HCT116 (cell line): ENCODE results near the gene BABAM2. TPM values are rescaled to one million over a fixed set of nuclear protein-coding genes. Genes with fewer than 3 reads are reported as not detected.

Experiments
- ATAC-seq: fragments of 200-7000 bp; cut with Tn5 transposase; 2 replicates; pipeline ENCODE4 v1.9.1; 2020; ENCODE audit warnings: mild to moderate bottlenecking, moderate library complexity
- BruUV-seq: library from RNA; stranded (reverse); fragments of 400-500 nt; replicated peaks from 2 replicates; lab custom pipeline; 2021; lab: Mats Ljungman, UMichigan
- CTCF ChIA-PET: fragments of 300-600 bp; sonication (Branson Sonifier 250); formaldehyde crosslinking; loops from one replicate; lab custom pipeline; 2021; ENCODE audit warnings: antibody characterized with exemption; lab: Charles Lee
- POLR2A ChIA-PET: fragments of 300-600, 350-600 bp; sonication (Branson Sonifier 250); formaldehyde crosslinking; loops from one replicate; lab custom pipeline; 2021; ENCODE audit warnings: antibody characterized with exemption; lab: Charles Lee
- RAD21 ChIA-PET, 2 experiments: fragments of 300-600 bp; sonication (Branson Sonifier 250); formaldehyde crosslinking; loops; one replicate each; lab custom pipeline; 2023; ENCODE audit warnings: low total read pairs in 2 of 2; ENCODE audit not compliant: uncharacterized antibody in 2 of 2, unreplicated experiment in 2 of 2, low non-redundant PET in 1 of 2; lab: Charles Lee
- DNase-seq: peaks from one replicate; pipeline ENCODE4 v3.0.0-alpha.2; 2010; ENCODE audit warnings: low read depth, low spot score
- H2AFZ ChIP-seq: fragments of 200-600 bp; shearing (Covaris generic), sonication (generic); 2 replicates; pipeline ENCODE4 v1.6.1; 2017; ENCODE audit warnings: low read depth, mixed run types, mixed read lengths, antibody characterized with exemption, low read length; ENCODE audit not compliant: poor library complexity, severe bottlenecking
- H3K27ac ChIP-seq: 2 replicates; pipeline ENCODE4 v1.5.1; 2012; ENCODE audit warnings: low read depth, low read length
- H3K27me3 ChIP-seq: fragments of 200-600 bp; sonication (generic); 2 replicates; pipeline ENCODE4 v1.6.1; 2016; ENCODE audit warnings: mixed run types, low read length, mixed read lengths; ENCODE audit not compliant: insufficient read depth
- H3K36me3 ChIP-seq, 2 experiments: fragments of 200-500 bp in 1 of 2; fragments of 200-600 bp in 1 of 2; sonication (Bioruptor generic) in 1 of 2; sonication (generic) in 1 of 2; 2 replicates each; pipeline versions ENCODE4 v1.5.1 to v1.6.1; 2014 to 2016; ENCODE audit warnings: low read length in 2 of 2, inconsistent platforms in 1 of 2, mixed read lengths in 1 of 2, mixed run types in 1 of 2; ENCODE audit not compliant: insufficient read depth in 2 of 2, control insufficient read depth in 1 of 2
- H3K4me1 ChIP-seq, 2 experiments: fragments of 200-600 bp in 1 of 2; sonication (generic) in 1 of 2; 2 replicates each; pipeline versions ENCODE4 v1.5.1 to v1.6.1; 2012 to 2017; ENCODE audit warnings: low read length in 2 of 2, inconsistent platforms in 1 of 2, mild to moderate bottlenecking in 1 of 2, mixed read lengths in 1 of 2, mixed run types in 1 of 2, moderate library complexity in 1 of 2; ENCODE audit not compliant: insufficient read depth in 2 of 2, control insufficient read depth in 1 of 2
- H3K4me2 ChIP-seq: fragments of 200-600 bp; sonication (generic); 2 replicates; pipeline ENCODE4 v1.6.1; 2017; ENCODE audit warnings: mixed run types, low read length, mixed read lengths
- H3K4me3 ChIP-seq, 2 experiments: fragments of 200-600 bp in 1 of 2; sonication (generic) in 1 of 2; replicated peaks in 1 of 2; 2 replicates each; pipeline ENCODE4 v1.5.1; 2011 to 2016; ENCODE audit warnings: low read length in 2 of 2, control low read depth in 1 of 2, low read depth in 1 of 2, mild to moderate bottlenecking in 1 of 2, mixed read lengths in 1 of 2, mixed run types in 1 of 2
- H3K79me2 ChIP-seq: fragments of 200-600 bp; sonication (generic); 2 replicates; pipeline ENCODE4 v1.6.1; 2017; ENCODE audit warnings: mild to moderate bottlenecking, mixed run types, low read length, moderate library complexity, mixed read lengths; ENCODE audit not compliant: insufficient read depth
- H3K9ac ChIP-seq: fragments of 200-600 bp; sonication (generic); 2 replicates; pipeline ENCODE4 v1.6.1; 2016; ENCODE audit warnings: low read length, mixed read lengths
- H3K9me2 ChIP-seq: fragments of 200-600 bp; sonication (generic), shearing (Covaris generic); 2 replicates; pipeline ENCODE4 v1.6.1; 2017; ENCODE audit warnings: mixed run types, mild to moderate bottlenecking, moderate library complexity; ENCODE audit not compliant: insufficient read depth
- H3K9me3 ChIP-seq, 2 experiments: fragments of 200-500 bp in 1 of 2; fragments of 200-600 bp in 1 of 2; sonication (Bioruptor generic) in 1 of 2; sonication (generic) in 1 of 2; 2 replicates each; pipeline ENCODE4 v1.6.1; 2014 to 2017; ENCODE audit warnings: low read length in 2 of 2, mixed read lengths in 2 of 2, inconsistent platforms in 1 of 2, low read depth in 1 of 2, mild to moderate bottlenecking in 1 of 2, mixed run types in 1 of 2, moderate library complexity in 1 of 2; ENCODE audit not compliant: control insufficient read depth in 1 of 2, insufficient read depth in 1 of 2
- H4K20me1 ChIP-seq: fragments of 200-600 bp; sonication (generic), shearing (Covaris generic); 2 replicates; pipeline ENCODE4 v1.6.1; 2017; ENCODE audit warnings: mixed run types, mild to moderate bottlenecking, moderate library complexity; ENCODE audit not compliant: insufficient read depth
- ELF1 ChIP-seq: IDR thresholded peaks from 2 replicates; pipeline ENCODE4 v1.6.1; 2012; ENCODE audit warnings: low read depth, borderline replicate concordance
- EZH2 ChIP-seq: fragments of 200-600 bp; sonication (generic); IDR thresholded peaks from 2 replicates; pipeline ENCODE4 v1.6.1; 2017; ENCODE audit warnings: antibody characterized with exemption, mixed run types
- EZH2phosphoT487 ChIP-seq: fragments of 200-600 bp; IDR thresholded peaks from 2 replicates; pipeline ENCODE4 v1.6.1; 2018; ENCODE audit warnings: antibody characterized with exemption, borderline replicate concordance
- POLR2A ChIP-seq: IDR thresholded peaks from 2 replicates; pipeline ENCODE4 v1.7.0; 2011; ENCODE audit warnings: borderline replicate concordance; ENCODE audit not compliant: insufficient read depth, insufficient read length; ENCODE audit errors: extremely low read depth
- SP1 ChIP-seq: IDR thresholded peaks from 2 replicates; pipeline ENCODE4 v1.6.1; 2012; ENCODE audit warnings: low read depth
- SRF ChIP-seq: IDR thresholded peaks from 2 replicates; pipeline ENCODE4 v1.6.1; 2012; ENCODE audit warnings: low read depth
- ZFX ChIP-seq: fragments of 450-650 bp; IDR thresholded peaks from 2 replicates; pipeline ENCODE4 v1.6.1; 2017
- ZNF274 ChIP-seq: fragments of 200-500 bp; sonication (Bioruptor generic); IDR thresholded peaks from 2 replicates; pipeline ENCODE4 v1.6.1; 2014; ENCODE audit warnings: mild to moderate bottlenecking, low read depth, low read length, inconsistent platforms
- intact Hi-C: fragments of 100-400 bp; cut with micrococcal nuclease; formaldehyde crosslinking; loops from 2 replicates; pipeline ENCODE4 v1.10.0; 2022
- total RNA-seq: library from RNA; stranded (reverse); gene quantifications from one replicate; pipeline ENCODE4 v1.2.1, GENCODE V29; 2021; ENCODE audit not compliant: unreplicated experiment
- TF ChIP-seq, protein P1 (sequence below): IDR thresholded peaks from 2 replicates; pipeline ENCODE4 v1.6.1; 2012
- TF ChIP-seq, protein P2 (sequence below): IDR thresholded peaks from 2 replicates; pipeline ENCODE4 v1.6.1; 2011; ENCODE audit warnings: mild to moderate bottlenecking, low read length, moderate library complexity; ENCODE audit not compliant: insufficient replicate concordance; ENCODE audit errors: extremely low read depth

The BABAM2 gene
- total RNA-seq, 1 experiment from 2014 or later, result 23.8 TPM

DNA sequence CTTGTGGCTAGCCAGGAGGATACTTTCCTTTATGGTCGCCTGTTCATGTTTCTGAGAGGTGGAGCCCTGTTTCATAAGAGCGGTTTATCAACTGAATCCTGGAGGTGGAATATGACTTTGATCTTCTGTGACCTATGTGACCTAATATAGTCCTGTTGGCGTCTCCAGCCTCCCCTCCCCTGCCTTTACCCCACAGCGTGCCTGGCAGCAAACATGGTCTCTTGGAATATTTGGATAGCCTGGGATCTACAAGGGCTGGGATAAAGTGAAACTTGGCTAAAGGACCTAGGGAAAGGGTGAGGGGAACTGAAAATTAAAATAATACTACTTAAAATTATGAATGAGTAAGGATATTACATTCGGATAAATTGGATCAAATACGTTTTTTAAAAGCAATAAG is 246.0 kb downstream of the BABAM2 start:
- no peak overlapping the region for H3K4me3 ChIP-seq
- no peak overlapping the region for H3K27ac ChIP-seq
- no peaks in the 10 kb centered on the region; a peak in 1 of 4 replicates for H3K4me1 ChIP-seq
- no peak for TF ChIP-seq ZNF274
- TF ChIP-seq SRF, result no peak
- TF ChIP-seq, protein P1, sequence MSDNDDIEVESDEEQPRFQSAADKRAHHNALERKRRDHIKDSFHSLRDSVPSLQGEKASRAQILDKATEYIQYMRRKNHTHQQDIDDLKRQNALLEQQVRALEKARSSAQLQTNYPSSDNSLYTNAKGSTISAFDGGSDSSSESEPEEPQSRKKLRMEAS, result no peak
- no peak for TF ChIP-seq POLR2A
- no peak for TF ChIP-seq EZH2
- TF ChIP-seq ELF1, result no peak
- no peak for TF ChIP-seq ZFX
- no peak for TF ChIP-seq EZH2phosphoT487
- TF ChIP-seq, protein P2, sequence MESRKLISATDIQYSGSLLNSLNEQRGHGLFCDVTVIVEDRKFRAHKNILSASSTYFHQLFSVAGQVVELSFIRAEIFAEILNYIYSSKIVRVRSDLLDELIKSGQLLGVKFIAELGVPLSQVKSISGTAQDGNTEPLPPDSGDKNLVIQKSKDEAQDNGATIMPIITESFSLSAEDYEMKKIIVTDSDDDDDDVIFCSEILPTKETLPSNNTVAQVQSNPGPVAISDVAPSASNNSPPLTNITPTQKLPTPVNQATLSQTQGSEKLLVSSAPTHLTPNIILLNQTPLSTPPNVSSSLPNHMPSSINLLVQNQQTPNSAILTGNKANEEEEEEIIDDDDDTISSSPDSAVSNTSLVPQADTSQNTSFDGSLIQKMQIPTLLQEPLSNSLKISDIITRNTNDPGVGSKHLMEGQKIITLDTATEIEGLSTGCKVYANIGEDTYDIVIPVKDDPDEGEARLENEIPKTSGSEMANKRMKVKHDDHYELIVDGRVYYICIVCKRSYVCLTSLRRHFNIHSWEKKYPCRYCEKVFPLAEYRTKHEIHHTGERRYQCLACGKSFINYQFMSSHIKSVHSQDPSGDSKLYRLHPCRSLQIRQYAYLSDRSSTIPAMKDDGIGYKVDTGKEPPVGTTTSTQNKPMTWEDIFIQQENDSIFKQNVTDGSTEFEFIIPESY, result no peak
- TF ChIP-seq SP1, result no peak
- H3K27me3 ChIP-seq, result no peaks in the 10 kb centered on the region
- ChIA-PET RAD21 (no interaction called here), CTCF (no interaction called here), POLR2A (no interaction called here)
- ATAC-seq (no peak), DNase-seq (no peak)
- no TSS peak for BruUV-seq
- no peaks in the 10 kb centered on the region for H3K36me3 ChIP-seq
- H3K79me2 ChIP-seq, result no peaks in the 10 kb centered on the region
- no peak overlapping the region for H2AFZ ChIP-seq
- intact Hi-C loops, result no loop called here
- H3K4me2 ChIP-seq, result no peak overlapping the region
- no peaks in the 10 kb centered on the region for H3K9me3 ChIP-seq
- H3K9ac ChIP-seq, result no peak overlapping the region
- H3K9me2 ChIP-seq, result no peaks in the 10 kb centered on the region
- no peaks in the 10 kb centered on the region for H4K20me1 ChIP-seq
